NB4 (cell line): ENCODE data around the gene SCFD2.

Experiments used
- CTCF ChIP-seq: IDR thresholded peaks from one replicate; pipeline ENCODE4 v1.5.1; 2012; ENCODE audit warnings: low read depth, low read length
- POLR2A ChIP-seq: IDR thresholded peaks from 2 replicates; pipeline ENCODE4 v1.6.1; 2011; ENCODE audit warnings: mild to moderate bottlenecking; ENCODE audit not compliant: insufficient read length; ENCODE audit errors: extremely low read depth
- TF ChIP-seq, protein P1 (sequence below): IDR thresholded peaks from 2 replicates; pipeline ENCODE4 v1.6.1; 2011; ENCODE audit warnings: low read depth, low read length

GRCh38 chr4:52861171-52861823 lies 504.6 kb downstream of the SCFD2 start:
- TF ChIP-seq CTCF (no peak), POLR2A (no peak)
- TF ChIP-seq, protein P1, sequence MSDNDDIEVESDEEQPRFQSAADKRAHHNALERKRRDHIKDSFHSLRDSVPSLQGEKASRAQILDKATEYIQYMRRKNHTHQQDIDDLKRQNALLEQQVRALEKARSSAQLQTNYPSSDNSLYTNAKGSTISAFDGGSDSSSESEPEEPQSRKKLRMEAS = no peak
